OCI-LY3 (cell line): ENCODE data around the gene NPLOC4.
A peak's percentile ranks its signal among the peaks of the same experiment; 100 is the strongest.

Experiments used
- H2AFZ ChIP-seq: fragments of 200-600, 300-600 bp; shearing (Covaris generic); 2 replicates; pipeline ENCODE4 v1.6.0; 2014; ENCODE audit warnings: antibody characterized with exemption, low read depth, low read length
- H3K27ac ChIP-seq: fragments of 200-600, 300-600 bp; sonication (generic); 2 replicates; pipeline ENCODE4 v1.5.1; 2014; ENCODE audit warnings: mild to moderate bottlenecking, low read length, moderate library complexity, mixed read lengths
- H3K27me3 ChIP-seq: fragments of 200-600, 300-600 bp; sonication (generic); 2 replicates; pipeline ENCODE4 v1.6.1; 2014; ENCODE audit warnings: low read depth, low read length, mixed read lengths
- H3K36me3 ChIP-seq: fragments of 200-600, 300-600 bp; sonication (generic); replicated peaks from 2 replicates; pipeline ENCODE3; 2014; ENCODE audit warnings: low read depth, low read length, mixed read lengths
- H3K4me1 ChIP-seq: fragments of 300-600, 200-600 bp; sonication (generic); 2 replicates; pipeline ENCODE4 v1.6.1; 2014; ENCODE audit warnings: low read length, mixed read lengths
- H3K4me2 ChIP-seq: fragments of 200-600, 300-600 bp; sonication (generic); 2 replicates; pipeline ENCODE4 v1.6.1; 2014; ENCODE audit warnings: low read length, mixed read lengths
- H3K4me3 ChIP-seq: fragments of 300-600, 200-600 bp; sonication (generic); 2 replicates; pipeline ENCODE4 v1.5.1; 2014; ENCODE audit warnings: antibody characterized with exemption, mild to moderate bottlenecking, low read length, moderate library complexity
- H3K79me2 ChIP-seq: fragments of 300-600, 200-600 bp; shearing (Covaris generic); 2 replicates; pipeline ENCODE4 v1.6.1; 2014; ENCODE audit warnings: mild to moderate bottlenecking, low read length, mixed read lengths
- H3K9ac ChIP-seq: fragments of 300-600, 200-600 bp; shearing (Covaris generic); 2 replicates; pipeline ENCODE4 v1.6.0; 2014; ENCODE audit warnings: mild to moderate bottlenecking, low read length, moderate library complexity
- H3K9me3 ChIP-seq: fragments of 200-600, 300-600 bp; shearing (Covaris generic); 2 replicates; pipeline ENCODE4 v1.6.1; 2014; ENCODE audit warnings: low read length, mixed read lengths; ENCODE audit not compliant: insufficient read depth
- H4K20me1 ChIP-seq: fragments of 200-600, 300-600 bp; sonication (generic); 2 replicates; pipeline ENCODE4 v1.6.1; 2016; ENCODE audit warnings: low read length, mixed read lengths; ENCODE audit not compliant: insufficient read depth
- EZH2phosphoT487 ChIP-seq: fragments of 200-600 bp; shearing (Covaris generic); IDR thresholded peaks from 2 replicates; pipeline ENCODE4 v1.6.1; 2018; ENCODE audit warnings: antibody characterized with exemption, mixed run types, low read depth
- TF ChIP-seq, protein P1 (sequence below): fragments of 200-600, 300-600 bp; sonication (generic); IDR thresholded peaks from 2 replicates; pipeline ENCODE4 v1.5.1; 2014; ENCODE audit warnings: antibody characterized with exemption, low read length, low read depth

NPLOC4 gene

GRCh38 chr17:81608082-81608481 lies 28.8 kb downstream of the NPLOC4 start:
- Histone ChIP-seq H3K79me2 (peaks cover 15% of the 10 kb centered on the region), H3K9me3 (no peaks in the 10 kb centered on the region), H3K36me3 (peaks cover 51% of the 10 kb centered on the region), H3K4me2 (no peak overlapping the region), H3K27me3 (no peaks in the 10 kb centered on the region), H3K4me3 (no peak overlapping the region), H2AFZ (no peak overlapping the region), H4K20me1 (no peaks in the 10 kb centered on the region; the same call in 1 of the 2 replicates), H3K4me1 (no peaks in the 10 kb centered on the region), H3K27ac (no peak overlapping the region), H3K9ac (no peak overlapping the region)
- TF ChIP-seq, protein P1, sequence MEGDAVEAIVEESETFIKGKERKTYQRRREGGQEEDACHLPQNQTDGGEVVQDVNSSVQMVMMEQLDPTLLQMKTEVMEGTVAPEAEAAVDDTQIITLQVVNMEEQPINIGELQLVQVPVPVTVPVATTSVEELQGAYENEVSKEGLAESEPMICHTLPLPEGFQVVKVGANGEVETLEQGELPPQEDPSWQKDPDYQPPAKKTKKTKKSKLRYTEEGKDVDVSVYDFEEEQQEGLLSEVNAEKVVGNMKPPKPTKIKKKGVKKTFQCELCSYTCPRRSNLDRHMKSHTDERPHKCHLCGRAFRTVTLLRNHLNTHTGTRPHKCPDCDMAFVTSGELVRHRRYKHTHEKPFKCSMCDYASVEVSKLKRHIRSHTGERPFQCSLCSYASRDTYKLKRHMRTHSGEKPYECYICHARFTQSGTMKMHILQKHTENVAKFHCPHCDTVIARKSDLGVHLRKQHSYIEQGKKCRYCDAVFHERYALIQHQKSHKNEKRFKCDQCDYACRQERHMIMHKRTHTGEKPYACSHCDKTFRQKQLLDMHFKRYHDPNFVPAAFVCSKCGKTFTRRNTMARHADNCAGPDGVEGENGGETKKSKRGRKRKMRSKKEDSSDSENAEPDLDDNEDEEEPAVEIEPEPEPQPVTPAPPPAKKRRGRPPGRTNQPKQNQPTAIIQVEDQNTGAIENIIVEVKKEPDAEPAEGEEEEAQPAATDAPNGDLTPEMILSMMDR, result no peak
- TF ChIP-seq EZH2phosphoT487, result no peak

- no peak for TF ChIP-seq EZH2phosphoT487
- TF ChIP-seq, protein P1, result no peak
- Histone ChIP-seq H3K79me2 (peaks cover 12% of the 10 kb centered on the region), H3K4me3 (no peak overlapping the region), H3K9ac (no peak overlapping the region), H3K4me2 (no peak overlapping the region), H3K27me3 (no peaks in the 10 kb centered on the region), H2AFZ (no peak overlapping the region), H3K27ac (no peak overlapping the region), H3K9me3 (no peaks in the 10 kb centered on the region), H4K20me1 (no peaks in the 10 kb centered on the region; the same call in 1 of the 2 replicates), H3K36me3 (peaks cover 44% of the 10 kb centered on the region), H3K4me1 (no peaks in the 10 kb centered on the region)
Observed at GRCh38 chr17:81607431-81607830, 29.5 kb downstream of the NPLOC4 start.

DNA sequence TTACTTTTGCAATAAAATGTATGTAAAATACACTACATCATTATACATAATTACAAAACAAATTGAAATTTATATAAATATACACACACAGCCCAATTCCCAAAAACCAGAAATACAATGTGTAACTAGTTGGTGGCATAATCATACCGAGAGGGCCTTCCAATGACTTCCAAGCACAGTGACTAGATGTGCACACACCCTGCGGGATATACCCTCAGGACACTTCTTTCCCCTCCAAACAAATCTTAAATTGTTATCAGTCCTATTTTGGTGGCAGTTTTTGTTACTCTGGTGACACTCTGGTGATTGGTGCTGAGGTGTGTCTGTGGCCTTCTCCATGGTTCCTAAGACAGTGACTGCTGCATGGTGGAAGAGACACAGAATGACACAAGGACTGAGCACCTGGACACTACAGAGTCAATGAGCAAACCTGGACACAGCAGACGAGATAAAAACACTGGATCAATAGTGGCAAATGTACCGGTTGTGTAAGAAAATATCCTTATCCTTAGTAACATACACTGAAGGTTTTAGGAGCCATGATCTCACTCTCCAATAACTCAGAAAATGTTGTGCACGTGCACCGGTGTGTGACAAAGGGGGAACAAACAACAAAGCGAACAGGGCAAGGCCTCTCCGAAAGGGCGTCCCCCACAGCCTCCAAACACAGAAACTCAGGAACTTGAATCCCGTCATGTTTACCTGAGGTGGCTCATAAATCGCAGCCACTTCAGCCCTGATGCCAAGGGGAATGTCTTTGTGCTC lies 32.9 kb downstream of the NPLOC4 start:
- Histone ChIP-seq H3K4me3 (no peak overlapping the region), H3K9me3 (no peaks in the 10 kb centered on the region), H3K4me2 (no peak overlapping the region), H3K36me3 (peaks cover 48% of the 10 kb centered on the region), H3K27me3 (no peaks in the 10 kb centered on the region), H2AFZ (no peak overlapping the region), H3K9ac (no peak overlapping the region), H3K79me2 (peaks cover 20% of the 10 kb centered on the region), H3K4me1 (peaks cover 5% of the 10 kb centered on the region), H3K27ac (no peak overlapping the region), H4K20me1 (no peaks in the 10 kb centered on the region)
- TF ChIP-seq, protein P1, result no peak
- no peak for TF ChIP-seq EZH2phosphoT487

DNA sequence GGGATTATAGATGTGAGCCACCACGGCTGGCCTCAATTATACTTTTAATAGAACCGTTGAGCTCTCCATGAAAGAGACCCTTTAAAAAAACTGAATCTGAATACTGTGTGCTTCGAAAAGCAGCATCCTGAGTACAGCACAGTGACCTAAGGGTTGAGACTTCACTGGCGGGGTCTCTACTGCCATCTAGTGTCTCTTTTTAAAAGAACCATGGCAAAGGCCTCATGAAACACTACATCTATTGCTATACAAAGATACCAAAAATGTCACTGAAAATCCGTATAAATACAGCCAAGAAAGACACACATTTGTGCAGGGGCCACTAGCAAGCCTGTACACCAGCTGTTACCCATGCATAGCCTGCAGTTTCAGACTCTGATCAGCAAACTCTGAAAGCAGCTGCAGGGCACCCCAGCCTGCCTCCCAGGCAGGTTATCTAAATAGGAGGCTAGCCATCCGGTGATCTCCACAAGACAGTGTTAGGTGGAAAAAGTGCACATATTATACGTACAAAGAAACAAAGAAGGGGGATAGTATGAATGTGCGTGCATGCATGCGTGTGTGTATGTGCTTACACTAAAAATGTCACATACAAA lies 35.3 kb downstream of the NPLOC4 start:
- H3K27ac ChIP-seq, result no peak overlapping the region
- H3K36me3 ChIP-seq, result peaks cover 33% of the 10 kb centered on the region
- no peak overlapping the region for H3K4me3 ChIP-seq
- TF ChIP-seq, protein P1, result peak; percentile 78
- TF ChIP-seq EZH2phosphoT487, result no peak
- H3K9me3 ChIP-seq, result no peaks in the 10 kb centered on the region
- H3K27me3 ChIP-seq, result no peaks in the 10 kb centered on the region
- peaks cover 20% of the 10 kb centered on the region for H3K79me2 ChIP-seq
- no peak overlapping the region for H3K9ac ChIP-seq
- H3K4me2 ChIP-seq, result no peak overlapping the region
- no peaks in the 10 kb centered on the region for H4K20me1 ChIP-seq
- H2AFZ ChIP-seq, result no peak overlapping the region
- H3K4me1 ChIP-seq, result peaks cover 17% of the 10 kb centered on the region
